ENCODE measurements around the gene PCDHGA3. TPM values are rescaled to one million over a fixed set of nuclear protein-coding genes. Genes with fewer than 3 reads are reported as not detected.

The PCDHGA3 gene
- total RNA-seq, 1 experiment from 2014 or later = not detected

GRCh38 chr5:141382469-141383294 is 39.1 kb downstream of the PCDHGA3 start, which contains the start of gene PCDHGA7:
PCDHGA7 (plus strand) TSS chr5:141382742; CDS start chr5:141382900, 158 bp downstream.
- DNase-seq (ENCODE audit: low read depth, low spot score) (no peak), ATAC-seq (no peak)
- intact Hi-C loops (cut with micrococcal nuclease; ENCODE audit: unreplicated experiment) = no loop called here
- no TSS peak for BruUV-seq (replicated peaks)
- Histone ChIP-seq H3K27ac (ENCODE audit: low read length) (no peak within 1 kb of the TSS), H3K27me3 (ENCODE audit: control insufficient read depth, insufficient read depth, low read length) (0 out of 2 replicates have a peak, but pooled peaks cover 2% of the 10 kb centered on the region), H3K4me1 (ENCODE audit: control insufficient read depth, insufficient read depth, low read length) (no peaks in the 10 kb centered on the region), H3K36me3 (ENCODE audit: control insufficient read depth, insufficient read depth, low read length) (no peaks in the 10 kb centered on the region), H3K4me3 (ENCODE audit: low read depth in 2 of 2, low read length in 2 of 2) (peak within 1 kb of the TSS in 1 of 2 experiments; percentile 18; a peak in 1 of 4 replicates), H3K9me3 (ENCODE audit: control insufficient read depth, insufficient read depth, low read depth, low read length) (no peaks in the 10 kb centered on the region)
- CTCF ChIA-PET = no interaction called here
- in situ Hi-C loops (cut with HindIII; ENCODE audit: low pct_unique_long_range_greater_than_20kb, low sequenced_read_pairs) = no loop called here
- TF ChIP-seq TCF7L2 (IDR thresholded peaks at IDR 0.05; ENCODE audit: low read depth, low read length) (no peak), POLR2AphosphoS5 (IDR thresholded peaks at IDR 0.05; ENCODE audit: low read depth, low read length) (no peak), REST (IDR thresholded peaks at IDR 0.05; ENCODE audit: insufficient read depth in 1 of 2, low read depth in 2 of 2, low read length in 1 of 2) (no peak)
- POLR2A ChIA-PET = no interaction called here

GRCh38 chr5:141383345-141383744 is 39.7 kb downstream of the PCDHGA3 start:
- ATAC-seq (no peak), DNase-seq (ENCODE audit: low read depth, low spot score) (no peak)
- no TSS peak for BruUV-seq (replicated peaks)
- H3K9me3 ChIP-seq (ENCODE audit: control insufficient read depth, insufficient read depth, low read depth, low read length) = no peaks in the 10 kb centered on the region
- TF ChIP-seq SIN3A (IDR thresholded peaks at IDR 0.05; ENCODE audit: borderline replicate concordance, insufficient read depth, low read depth, low read length) (no peak), REST (IDR thresholded peaks at IDR 0.05; ENCODE audit: insufficient read depth in 1 of 2, low read depth in 2 of 2, low read length in 1 of 2) (no peak), TCF7L2 (IDR thresholded peaks at IDR 0.05; ENCODE audit: low read depth, low read length) (no peak), CTCF (IDR thresholded peaks at IDR 0.05) (no peak), POLR2AphosphoS5 (IDR thresholded peaks at IDR 0.05; ENCODE audit: low read depth, low read length) (no peak)
- POLR2A ChIA-PET = no interaction called here
- in situ Hi-C loops (cut with HindIII; ENCODE audit: low pct_unique_long_range_greater_than_20kb, low sequenced_read_pairs) (no loop called here), intact Hi-C loops (cut with micrococcal nuclease; ENCODE audit: unreplicated experiment) (no loop called here)
- H3K4me3 ChIP-seq (ENCODE audit: low read depth in 2 of 2, low read length in 2 of 2) = no peak overlapping the region; a peak in 1 of 4 replicates
- H3K27ac ChIP-seq (ENCODE audit: low read length) = no peak overlapping the region
- CTCF ChIA-PET = no interaction called here
- no peaks in the 10 kb centered on the region for H3K36me3 ChIP-seq (ENCODE audit: control insufficient read depth, insufficient read depth, low read length)
- H3K4me1 ChIP-seq (ENCODE audit: control insufficient read depth, insufficient read depth, low read length) = no peaks in the 10 kb centered on the region
- 0 out of 2 replicates have a peak, but pooled peaks cover 2% of the 10 kb centered on the region for H3K27me3 ChIP-seq (ENCODE audit: control insufficient read depth, insufficient read depth, low read length)
